Prostate gland (tissue), 2 donors: Measurements from ENCODE around the gene TFF3.

Source experiments
- CTCF ChIP-seq, 4 experiments: fragments of 200-600 bp in 2 of 4; fragments of 450-650 bp in 2 of 4; sonication (generic) in 2 of 4; IDR thresholded peaks; 1 replicate in 3 of 4; 2 replicates in 1 of 4; pipeline ENCODE4 v1.5.1; 2016 to 2019; ENCODE audit warnings: antibody characterized with exemption in 4 of 4, mild to moderate bottlenecking in 2 of 4, moderate library complexity in 2 of 4
- POLR2AphosphoS5 ChIP-seq: sonication (generic); formaldehyde crosslinking; IDR thresholded peaks from one replicate; pipeline ENCODE4 v1.6.1; 2017; ENCODE audit warnings: antibody characterized with exemption

- no peak for TF ChIP-seq CTCF (IDR thresholded peaks at IDR 0.05)
- TF ChIP-seq POLR2AphosphoS5 = no peak
Observed at GRCh38 chr21:42319851-42320572, 4.8 kb upstream of the TFF3 start.
